ES-I3 (cell line): Measurements from ENCODE around the gene MTRF1L.
A peak's percentile ranks its signal among the peaks of the same experiment; 100 is the strongest.
"Not testable (repeated sequence)": the region's sequence is repeated elsewhere in the genome, so short reads cannot be mapped to it uniquely, and the experiment has no call there.

ENCODE experiments used
- H3K36me3 ChIP-seq: 2 replicates; pipeline ENCODE4 v1.6.1; 2013; ENCODE audit warnings: mild to moderate bottlenecking, low read length, control low read depth, moderate library complexity; ENCODE audit not compliant: insufficient read depth
- H3K4me1 ChIP-seq: 2 replicates; pipeline ENCODE4 v1.6.1; 2013; ENCODE audit warnings: mild to moderate bottlenecking, control low read depth, low read length; ENCODE audit not compliant: insufficient read depth
- H3K9ac ChIP-seq: 2 replicates; pipeline ENCODE4 v1.6.1; 2013; ENCODE audit warnings: low read depth, mild to moderate bottlenecking, low read length, moderate library complexity
- H3K9me3 ChIP-seq: 2 replicates; pipeline ENCODE4 v1.6.1; 2013; ENCODE audit warnings: mild to moderate bottlenecking, low read length, moderate library complexity; ENCODE audit not compliant: control insufficient read depth, insufficient read depth

MTRF1L gene

DNA sequence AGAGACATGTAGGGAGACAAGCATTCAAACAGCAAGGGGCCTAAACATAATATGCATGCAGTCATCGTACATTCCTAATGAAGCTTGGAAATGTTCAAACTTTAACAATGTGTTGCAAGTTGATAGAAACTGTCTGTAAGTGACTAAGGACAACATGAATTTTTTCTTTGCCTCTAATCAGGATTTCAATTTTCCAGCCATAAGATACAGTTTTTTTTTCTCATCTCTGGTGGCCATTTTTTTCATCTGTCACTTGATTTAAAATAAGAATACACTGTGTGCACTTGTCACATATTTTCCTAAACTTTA, 22.2 kb upstream of the MTRF1L start:
- Histone ChIP-seq H3K9me3 (no peaks in the 10 kb centered on the region), H3K9ac (no peak overlapping the region), H3K36me3 (no peaks in the 10 kb centered on the region), H3K4me1 (no peaks in the 10 kb centered on the region)

GRCh38 chr6:153023977-153024708, 21.6 kb upstream of the MTRF1L start:
- Histone ChIP-seq H3K4me1 (no peaks in the 10 kb centered on the region), H3K9me3 (no peaks in the 10 kb centered on the region), H3K36me3 (no peaks in the 10 kb centered on the region), H3K9ac (no peak overlapping the region)

DNA sequence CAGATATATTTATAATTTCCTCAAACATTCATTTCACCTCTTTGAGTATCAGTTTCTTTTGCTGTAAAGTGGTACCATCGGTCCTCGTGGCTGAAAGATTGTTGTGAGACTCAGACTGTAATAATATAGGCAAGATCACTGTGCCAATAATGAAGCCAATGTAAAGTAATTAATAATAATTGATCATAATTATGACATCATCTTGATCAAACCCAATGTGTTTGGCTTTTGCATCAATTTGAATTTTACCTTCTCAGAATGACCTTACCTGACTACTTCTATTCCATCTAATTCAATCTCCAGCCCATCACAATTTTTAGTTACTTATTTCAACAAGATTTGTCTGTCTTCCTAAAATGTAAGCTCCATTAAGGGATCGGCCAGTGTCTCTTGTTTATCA, 15.8 kb upstream of the MTRF1L start:
- no peaks in the 10 kb centered on the region for H3K9me3 ChIP-seq
- H3K9ac ChIP-seq, result no peak overlapping the region
- no peaks in the 10 kb centered on the region for H3K36me3 ChIP-seq
- no peaks in the 10 kb centered on the region for H3K4me1 ChIP-seq

- H3K36me3 ChIP-seq, result no peaks in the 10 kb centered on the region
- no peaks in the 10 kb centered on the region for H3K4me1 ChIP-seq
- no peaks in the 10 kb centered on the region for H3K9me3 ChIP-seq
- no peak overlapping the region for H3K9ac ChIP-seq
Measured at GRCh38 chr6:153016846-153017245, 14.3 kb upstream of the MTRF1L start.

GRCh38 chr6:153015094-153015640, 12.7 kb upstream of the MTRF1L start:
- Histone ChIP-seq H3K4me1 (no peaks in the 10 kb centered on the region), H3K36me3 (no peaks in the 10 kb centered on the region), H3K9ac (no peak overlapping the region), H3K9me3 (no peaks in the 10 kb centered on the region)

DNA sequence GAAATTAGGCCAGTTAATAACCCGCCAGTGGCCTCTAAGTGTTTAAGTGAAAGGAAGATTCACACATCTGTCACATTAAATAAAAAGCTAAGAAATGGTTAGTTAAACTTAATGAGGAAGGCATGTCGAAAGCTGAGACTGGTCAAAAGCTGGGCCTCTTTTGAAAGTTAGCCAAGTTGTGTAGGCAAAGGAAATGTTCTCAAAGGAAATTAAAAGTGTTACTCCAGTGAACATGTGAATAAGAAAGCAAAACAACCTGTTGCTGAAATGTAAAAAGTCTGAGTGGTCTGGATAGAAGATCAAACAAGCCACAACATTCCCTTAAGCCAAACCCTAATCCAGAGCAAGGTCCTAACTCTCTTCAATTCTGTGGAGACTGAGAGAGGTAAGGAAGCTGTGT, 10.9 kb upstream of the MTRF1L start:
- Histone ChIP-seq H3K36me3 (no peaks in the 10 kb centered on the region), H3K4me1 (no peaks in the 10 kb centered on the region), H3K9me3 (no peaks in the 10 kb centered on the region), H3K9ac (no peak overlapping the region)

GRCh38 chr6:153012856-153013255, 10.3 kb upstream of the MTRF1L start:
- Histone ChIP-seq H3K9me3 (no peaks in the 10 kb centered on the region), H3K36me3 (no peaks in the 10 kb centered on the region), H3K4me1 (no peaks in the 10 kb centered on the region), H3K9ac (no peak overlapping the region)

DNA sequence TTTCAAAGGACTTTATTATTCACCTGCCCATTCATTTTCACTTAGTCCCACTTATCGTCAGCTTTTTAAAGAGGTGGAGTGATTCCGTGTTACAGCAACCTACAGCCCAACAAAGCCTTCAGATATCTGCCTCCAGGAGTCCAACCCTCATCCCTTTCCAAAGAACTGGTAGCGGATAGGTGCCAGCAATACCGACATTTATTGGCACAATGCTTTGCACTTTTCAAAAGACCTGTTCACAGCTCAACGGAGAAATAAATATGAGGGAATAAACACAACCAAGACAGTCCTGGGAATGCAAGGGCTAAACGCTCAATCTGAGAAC, 819 bp upstream of the MTRF1L start:
- H3K9me3 ChIP-seq, result no peaks in the 10 kb centered on the region

DNA sequence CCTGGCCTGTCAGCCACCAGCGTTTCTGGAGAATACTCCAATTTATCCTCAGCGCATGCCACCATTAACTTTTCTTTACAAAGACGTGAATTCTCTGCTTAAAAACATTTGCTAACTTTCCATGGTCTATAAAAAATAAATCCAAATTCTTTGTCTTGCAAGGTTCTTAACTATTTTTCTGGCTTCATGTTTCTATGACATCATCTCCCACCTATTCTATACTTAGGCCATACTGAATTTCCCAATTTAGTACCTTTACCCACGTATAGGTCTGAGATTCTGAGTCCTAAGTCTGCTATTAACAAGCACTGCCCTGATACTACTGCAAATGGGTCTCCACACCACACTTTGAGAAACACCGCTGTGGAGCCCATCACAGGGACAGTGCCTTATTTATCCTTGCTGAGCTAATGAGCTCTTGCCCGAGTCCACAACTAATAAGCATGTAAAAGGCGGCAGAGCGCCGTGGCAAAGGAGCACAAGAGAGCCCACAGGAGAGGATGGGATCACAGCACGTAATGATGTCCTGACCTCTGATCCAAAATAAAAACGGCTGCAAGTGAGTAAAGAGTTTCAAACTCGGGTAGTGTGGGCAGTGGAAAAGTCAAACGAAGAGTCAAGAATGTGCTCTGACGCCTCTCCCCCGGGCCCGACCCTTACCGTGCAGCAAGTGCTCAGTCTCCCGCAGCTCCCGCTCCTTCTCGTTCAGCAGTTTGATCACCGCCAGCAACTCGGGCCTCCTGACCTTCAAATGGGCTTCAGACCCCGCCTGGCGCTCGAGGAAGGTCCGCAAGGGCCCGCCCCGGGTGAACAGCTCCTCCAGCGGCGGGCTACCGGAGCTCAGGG, 519 bp downstream of the MTRF1L start:
- Histone ChIP-seq H3K9me3 (no peaks in the 10 kb centered on the region), H3K9ac (peak overlapping the region; percentile 93), H3K36me3 (peaks cover 4% of the 10 kb centered on the region; the same call in 1 of the 2 replicates), H3K4me1 (no peaks in the 10 kb centered on the region)

More for the DNA sequence above, 819 bp upstream of the MTRF1L start:
- no peaks in the 10 kb centered on the region for H3K36me3 ChIP-seq
- H3K9ac ChIP-seq, result peak overlapping the region; percentile 93
- no peaks in the 10 kb centered on the region for H3K4me1 ChIP-seq

DNA sequence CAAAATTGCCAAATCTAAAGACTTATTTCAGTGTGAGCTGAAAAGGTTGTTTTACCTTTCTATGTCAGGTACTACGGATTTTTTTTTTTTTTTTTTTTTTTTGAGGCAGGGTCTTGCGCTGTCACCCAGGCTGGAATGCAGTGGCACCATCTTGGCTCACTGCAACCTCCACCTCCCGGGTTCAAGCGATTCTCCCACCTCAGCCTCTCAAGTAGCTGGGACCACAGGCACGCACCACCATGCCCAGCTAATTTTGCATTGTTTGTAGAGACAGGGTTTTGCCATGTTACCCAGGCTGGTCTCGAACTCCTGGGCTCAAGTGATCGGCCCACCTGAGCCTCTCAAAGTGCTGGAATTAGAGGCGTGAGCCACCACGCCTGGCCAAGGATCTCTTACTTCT, 1.7 kb downstream of the MTRF1L start:
- H3K36me3 ChIP-seq, H3K9me3 ChIP-seq, H3K4me1 ChIP-seq: not testable (repeated sequence)
- 0 out of 2 replicates have a peak overlapping the region, but pooled peaks have one; percentile 93 for H3K9ac ChIP-seq

DNA sequence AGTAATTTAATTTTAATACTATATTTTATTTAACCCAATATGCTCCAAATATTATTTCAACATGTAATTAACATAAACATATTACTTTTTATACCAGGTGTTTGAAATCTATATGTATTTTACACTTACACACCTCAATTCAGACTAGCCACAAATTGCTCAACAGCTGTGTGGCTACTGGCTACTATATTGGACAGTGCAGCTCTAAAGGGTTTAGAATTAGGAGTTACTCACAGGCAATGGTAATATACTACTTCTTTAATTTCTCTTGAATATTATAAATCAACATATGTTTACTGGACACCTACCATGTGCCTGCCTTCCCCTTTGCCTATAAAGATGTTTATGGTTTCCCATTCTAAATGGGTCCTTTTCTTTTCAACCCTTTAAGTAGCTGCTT, 2.3 kb downstream of the MTRF1L start:
- Histone ChIP-seq H3K36me3 (peaks cover 4% of the 10 kb centered on the region; the same call in 1 of the 2 replicates), H3K9me3 (no peaks in the 10 kb centered on the region), H3K4me1 (no peaks in the 10 kb centered on the region), H3K9ac (no peak overlapping the region)

- H3K4me1 ChIP-seq, H3K36me3 ChIP-seq, H3K9ac ChIP-seq, H3K9me3 ChIP-seq: not testable (repeated sequence)
Measured at GRCh38 chr6:152999538-152999937, 3.0 kb downstream of the MTRF1L start.

GRCh38 chr6:152993847-152994246, 8.7 kb downstream of the MTRF1L start:
- H3K36me3 ChIP-seq, result peaks cover 16% of the 10 kb centered on the region; the same call in 1 of the 2 replicates
- H3K9ac ChIP-seq, result no peak overlapping the region
- H3K9me3 ChIP-seq, result no peaks in the 10 kb centered on the region
- H3K4me1 ChIP-seq, result no peaks in the 10 kb centered on the region

DNA sequence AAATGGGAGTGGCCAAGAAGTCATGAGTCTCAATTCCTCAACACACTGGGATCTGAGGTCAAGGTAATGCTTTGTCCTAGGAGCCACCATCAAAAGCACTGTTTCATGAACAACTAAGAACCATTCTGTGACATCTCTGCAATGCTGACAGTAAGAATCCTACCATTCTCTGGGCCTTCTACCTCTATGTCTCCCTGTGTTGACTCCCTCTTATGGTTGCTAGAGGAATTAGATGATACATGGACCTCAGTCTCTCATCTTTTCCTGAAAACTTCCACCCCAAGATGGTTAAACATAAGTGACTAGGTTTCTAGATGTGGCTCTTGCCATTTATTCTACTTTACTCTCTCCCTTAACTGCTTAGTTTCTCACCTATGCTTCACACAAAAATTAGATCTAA, 9.1 kb downstream of the MTRF1L start:
- Histone ChIP-seq H3K4me1 (no peaks in the 10 kb centered on the region), H3K9ac (no peak overlapping the region), H3K9me3 (no peaks in the 10 kb centered on the region), H3K36me3 (peaks cover 16% of the 10 kb centered on the region; the same call in 1 of the 2 replicates)

GRCh38 chr6:152986978-152987377, 15.5 kb downstream of the MTRF1L start:
- Histone ChIP-seq H3K9me3 (no peaks in the 10 kb centered on the region), H3K9ac (no peak overlapping the region), H3K4me1 (peaks cover 6% of the 10 kb centered on the region), H3K36me3 (peaks cover 5% of the 10 kb centered on the region; the same call in 1 of the 2 replicates)
